Occipital lobe (tissue), 2 donors: Measurements from ENCODE around the gene ACOT8. TPM values are rescaled to one million over a fixed set of nuclear protein-coding genes. Genes with fewer than 3 reads are reported as not detected.

Source experiments
- DNase-seq: peaks from one replicate; lab custom pipeline; 2025; lab: John Stamatoyannopoulos, UW
- total RNA-seq: library from RNA; depleted of rRNA; stranded (reverse); fragments of >200 nt; gene quantifications from one replicate; pipeline ENCODE4 v1.2.3, GENCODE V29; 2014

Gene ACOT8
- total RNA-seq, 1 donor from 2014 or later: 21.5 TPM

DNA sequence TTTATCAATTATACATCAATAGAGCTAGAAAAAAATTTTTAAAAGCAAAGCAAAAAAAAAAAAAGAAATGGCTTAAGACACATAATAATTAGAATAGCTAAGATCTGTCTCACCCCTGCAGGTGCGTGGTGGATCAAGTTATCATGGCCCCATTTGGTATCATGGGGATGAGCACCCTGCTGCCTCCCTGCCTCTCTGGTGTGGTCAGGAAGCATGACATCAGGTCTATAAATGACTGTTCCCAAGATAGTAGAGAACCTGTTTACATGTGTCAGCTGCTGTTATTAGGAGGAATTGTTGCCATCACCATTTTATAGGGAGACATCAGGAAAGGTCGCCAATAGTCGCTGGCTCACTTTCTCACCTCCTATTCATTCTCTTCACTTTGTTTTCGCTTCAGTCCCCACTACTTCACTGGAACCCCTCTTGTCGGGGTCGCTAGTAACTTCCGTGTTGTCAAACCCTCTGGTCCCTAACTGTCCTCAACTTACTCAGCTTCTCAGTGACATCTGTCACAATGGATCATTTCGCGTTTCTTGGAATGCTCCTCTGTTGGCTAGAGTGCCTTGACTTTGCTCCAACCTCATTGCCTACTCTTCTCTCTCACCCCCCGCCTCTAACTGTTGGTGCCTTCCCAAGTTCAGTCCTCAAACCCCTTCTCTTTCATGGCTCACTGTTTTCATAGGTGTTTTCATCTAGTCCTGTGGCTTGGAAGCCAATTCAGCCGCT lies 60.7 kb downstream of the ACOT8 start:
- DNase-seq: no peak

DNA sequence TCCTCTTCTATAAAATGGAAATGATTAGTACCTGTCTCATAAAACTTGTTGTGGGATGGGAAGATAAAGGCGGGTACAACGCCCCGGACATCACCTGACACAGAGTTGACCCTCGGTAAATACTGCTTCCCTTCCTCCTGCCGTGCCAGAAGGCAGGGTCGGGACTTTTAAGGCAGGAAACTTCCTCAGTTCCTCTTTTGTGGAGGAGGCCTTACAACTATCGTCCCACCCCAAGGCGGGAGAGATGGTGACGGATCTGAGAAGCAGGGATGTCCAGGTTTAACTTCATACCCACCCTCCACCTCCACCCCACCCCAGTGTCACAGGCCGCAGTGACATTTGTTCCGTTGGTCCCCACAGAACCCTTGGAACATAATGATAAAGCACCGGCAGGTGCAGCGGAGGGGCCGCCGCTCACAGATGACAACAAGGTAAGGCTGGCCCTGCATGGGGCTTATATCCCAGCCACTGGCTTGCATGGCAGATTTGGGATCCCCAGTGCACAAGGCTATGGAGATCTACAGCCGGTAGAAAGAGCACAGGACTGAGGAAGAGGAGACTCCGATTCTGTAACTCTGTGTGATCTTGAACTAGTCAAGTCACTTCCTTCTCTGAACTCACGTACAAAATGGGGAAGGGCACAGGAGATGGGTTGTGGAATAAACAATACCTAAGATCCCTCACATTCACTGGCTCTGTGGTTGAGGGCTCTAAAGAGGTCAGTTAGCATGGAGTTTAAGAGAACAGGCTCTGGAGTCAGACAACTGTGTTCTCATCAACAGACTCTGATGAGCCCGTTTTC lies 64.7 kb downstream of the ACOT8 start:
- no peak for DNase-seq

Other genes starting within 250 kb of the ACOT8 start
- not detected for gene WFDC10A, start 227.7 kb downstream of the ACOT8 start, total RNA-seq
- not detected for gene WFDC9, start 226.1 kb downstream of the ACOT8 start, total RNA-seq
- not detected for gene WFDC11, start 187.2 kb downstream of the ACOT8 start, total RNA-seq
- not detected for gene WFDC13, start 155.4 kb downstream of the ACOT8 start, total RNA-seq
- not detected for gene WFDC10B, start 152.4 kb downstream of the ACOT8 start, total RNA-seq
- not detected for gene SPINT4, start 135.0 kb downstream of the ACOT8 start, total RNA-seq
- not detected for gene WFDC3, start 65.5 kb downstream of the ACOT8 start, total RNA-seq
- 9.2 TPM for gene DNTTIP1, start 65.4 kb downstream of the ACOT8 start, total RNA-seq
- gene UBE2C, start 44.7 kb downstream of the ACOT8 start, total RNA-seq: 6.9 TPM
- 1.2 TPM for gene TNNC2, start 30.1 kb downstream of the ACOT8 start, total RNA-seq
- gene SNX21, start 23.6 kb downstream of the ACOT8 start, total RNA-seq: 22.8 TPM
- 13.9 TPM for gene ZSWIM3, start 222 bp upstream of the ACOT8 start, total RNA-seq
- 5.5 TPM for gene ZSWIM1, start 23.8 kb upstream of the ACOT8 start, total RNA-seq
- gene SPATA25, start 30.2 kb upstream of the ACOT8 start, total RNA-seq: 1.7 TPM
- 2.8 TPM for gene NEURL2, start 33.8 kb upstream of the ACOT8 start, total RNA-seq
- gene CTSA, start 33.9 kb upstream of the ACOT8 start, total RNA-seq: 15.8 TPM
- gene PLTP, start 54.8 kb upstream of the ACOT8 start, total RNA-seq: 19.0 TPM
- 14.5 TPM for gene PCIF1, start 77.3 kb upstream of the ACOT8 start, total RNA-seq
- gene ZNF335, start 114.8 kb upstream of the ACOT8 start, total RNA-seq: 13.9 TPM
- not detected for gene MMP9, start 151.5 kb upstream of the ACOT8 start, total RNA-seq
- gene SLC12A5, start 171.8 kb upstream of the ACOT8 start, total RNA-seq: 19.2 TPM
- 20.4 TPM for gene NCOA5, start 232.6 kb upstream of the ACOT8 start, total RNA-seq